Measurements from ENCODE around the gene VAC14. TPM values are rescaled to one million over a fixed set of nuclear protein-coding genes. Genes with fewer than 3 reads are reported as not detected.

The VAC14 gene
- total and polyA plus RNA-seq, 4 experiments from 2014 or later = 30.0 to 41.8 (median 39.2) TPM

GRCh38 chr16:70784692-70785555, 16.0 kb downstream of the VAC14 start:
- peaks cover 60 to 78% of the 10 kb centered on the region in 2 donors for H3K36me3 Mint-ChIP-seq
- H3K9me3 Mint-ChIP-seq = peaks cover 0 to 3% (median 0%) of the 10 kb centered on the region in 8 donors
- H3K9me3 ChIP-seq (ENCODE audit: control insufficient read depth in 1 of 2, low read length in 2 of 2) = no peaks in the 10 kb centered on the region
- POLR2A ChIA-PET (ENCODE audit: partially characterized antibody) = interaction anchor here (0.9 kb wide), 1 partner anchor 14 kb away, joined by 3 read pairs; no protein-coding TSS in a partner anchor
- H3K4me1 ChIP-seq (ENCODE audit: insufficient read depth, low read length) = no peaks in the 10 kb centered on the region
- H3K4me1 Mint-ChIP-seq = peaks cover 0 to 6% (median 1%) of the 10 kb centered on the region in 4 donors
- CTCF ChIA-PET (ENCODE audit: partially characterized antibody) = interaction anchor here (2.7 kb wide), 1 partner anchor 13 kb away, joined by 13 read pairs; no protein-coding TSS in a partner anchor
- H3K27ac ChIP-seq (ENCODE audit: low read depth, low read length) = no peak overlapping the region
- H3K27me3 Mint-ChIP-seq = no peaks in the 10 kb centered on the region
- no peak overlapping the region for H3K4me3 Mint-ChIP-seq
- peaks cover 74% of the 10 kb centered on the region for H3K36me3 ChIP-seq (ENCODE audit: insufficient read depth, low read length)
- no peak overlapping the region for H3K27ac Mint-ChIP-seq
- intact Hi-C loops (cut with micrococcal nuclease) = no loop called here
- no peak for DNase-seq
- no peaks in the 10 kb centered on the region for H3K27me3 ChIP-seq (ENCODE audit: insufficient read depth, low read length)
- H3K4me3 ChIP-seq (ENCODE audit: low read length in 2 of 2) = no peak overlapping the region

- POLR2A ChIA-PET (ENCODE audit: partially characterized antibody) = no interaction called here
- no peaks in the 10 kb centered on the region for H3K4me1 ChIP-seq (ENCODE audit: insufficient read depth, low read length)
- H3K9me3 ChIP-seq (ENCODE audit: control insufficient read depth in 1 of 2, low read length in 2 of 2) = no peaks in the 10 kb centered on the region
- Mint-ChIP-seq H3K4me1 (peaks cover 0 to 3% (median 0%) of the 10 kb centered on the region in 4 donors), H3K4me3 (no peak overlapping the region), H3K27ac (no peak overlapping the region), H3K27me3 (no peaks in the 10 kb centered on the region), H3K36me3 (peaks cover 81 to 91% of the 10 kb centered on the region in 2 donors), H3K9me3 (peaks cover 0 to 3% (median 0%) of the 10 kb centered on the region in 8 donors)
- intact Hi-C loops (cut with micrococcal nuclease) = no loop called here
- CTCF ChIA-PET (ENCODE audit: partially characterized antibody) = no interaction called here
- no peak overlapping the region for H3K4me3 ChIP-seq (ENCODE audit: low read length in 2 of 2)
- DNase-seq = no peak
- no peak overlapping the region for H3K27ac ChIP-seq (ENCODE audit: low read depth, low read length)
- H3K27me3 ChIP-seq (ENCODE audit: insufficient read depth, low read length) = no peaks in the 10 kb centered on the region
- peaks cover 82% of the 10 kb centered on the region for H3K36me3 ChIP-seq (ENCODE audit: insufficient read depth, low read length)
These were observed 18.7 kb downstream of the VAC14 start for GRCh38 chr16:70782237-70782636.

GRCh38 chr16:70781800-70782199, 19.2 kb downstream of the VAC14 start:
- Histone ChIP-seq H3K9me3 (ENCODE audit: control insufficient read depth in 1 of 2, low read length in 2 of 2) (no peaks in the 10 kb centered on the region), H3K36me3 (ENCODE audit: insufficient read depth, low read length) (peaks cover 81% of the 10 kb centered on the region), H3K27ac (ENCODE audit: low read depth, low read length) (no peak overlapping the region), H3K27me3 (ENCODE audit: insufficient read depth, low read length) (no peaks in the 10 kb centered on the region), H3K4me1 (ENCODE audit: insufficient read depth, low read length) (no peaks in the 10 kb centered on the region), H3K4me3 (ENCODE audit: low read length in 2 of 2) (no peak overlapping the region)
- H3K9me3 Mint-ChIP-seq = peaks cover 0 to 3% (median 0%) of the 10 kb centered on the region in 8 donors
- no peaks in the 10 kb centered on the region for H3K27me3 Mint-ChIP-seq
- H3K4me3 Mint-ChIP-seq = no peak overlapping the region
- DNase-seq = no peak
- intact Hi-C loops (cut with micrococcal nuclease) = no loop called here
- ChIA-PET POLR2A (ENCODE audit: partially characterized antibody) (no interaction called here), CTCF (ENCODE audit: partially characterized antibody) (interaction anchor here (1.1 kb wide), 1 partner anchor 11 kb away, joined by 10 read pairs; no protein-coding TSS in a partner anchor)
- H3K4me1 Mint-ChIP-seq = peaks cover 0 to under 1% (median 0%) of the 10 kb centered on the region in 4 donors
- peaks cover 80 to 88% of the 10 kb centered on the region in 2 donors for H3K36me3 Mint-ChIP-seq
- no peak overlapping the region for H3K27ac Mint-ChIP-seq

- peaks cover 68% of the 10 kb centered on the region for H3K36me3 ChIP-seq (ENCODE audit: insufficient read depth, low read length)
These were observed 20.4 kb downstream of the VAC14 start for GRCh38 chr16:70780546-70780945.

GRCh38 chr16:70779361-70779760, 21.6 kb downstream of the VAC14 start:
- Mint-ChIP-seq H3K36me3 (peaks cover 72 to 85% of the 10 kb centered on the region in 2 donors), H3K9me3 (peaks cover 0 to 3% (median 0%) of the 10 kb centered on the region in 8 donors), H3K4me3 (no peak overlapping the region), H3K27me3 (no peaks in the 10 kb centered on the region), H3K27ac (no peak overlapping the region), H3K4me1 (no peaks in the 10 kb centered on the region)
- POLR2A ChIA-PET (ENCODE audit: partially characterized antibody) = no interaction called here
- H3K4me3 ChIP-seq (ENCODE audit: low read length in 2 of 2) = no peak overlapping the region
- no peaks in the 10 kb centered on the region for H3K4me1 ChIP-seq (ENCODE audit: insufficient read depth, low read length)
- H3K27me3 ChIP-seq (ENCODE audit: insufficient read depth, low read length) = no peaks in the 10 kb centered on the region
- no peak overlapping the region for H3K27ac ChIP-seq (ENCODE audit: low read depth, low read length)
- intact Hi-C loops (cut with micrococcal nuclease) = loop anchor here (10.0 kb wide), 1 partner anchor 125 kb away; no protein-coding TSS in a partner anchor
- H3K9me3 ChIP-seq (ENCODE audit: control insufficient read depth in 1 of 2, low read length in 2 of 2) = no peaks in the 10 kb centered on the region
- CTCF ChIA-PET (ENCODE audit: partially characterized antibody) = interaction anchor here (2.2 kb wide), 1 partner anchor 8 kb away, joined by 12 read pairs; no protein-coding TSS in a partner anchor
- H3K36me3 ChIP-seq (ENCODE audit: insufficient read depth, low read length) = peaks cover 58% of the 10 kb centered on the region
- no peak for DNase-seq

More at GRCh38 chr16:70780546-70780945, 20.4 kb downstream of the VAC14 start:
- Histone ChIP-seq H3K9me3 (ENCODE audit: control insufficient read depth in 1 of 2, low read length in 2 of 2) (no peaks in the 10 kb centered on the region), H3K27me3 (ENCODE audit: insufficient read depth, low read length) (no peaks in the 10 kb centered on the region), H3K27ac (ENCODE audit: low read depth, low read length) (no peak overlapping the region), H3K4me1 (ENCODE audit: insufficient read depth, low read length) (no peaks in the 10 kb centered on the region), H3K4me3 (ENCODE audit: low read length in 2 of 2) (no peak overlapping the region)
- ChIA-PET CTCF (ENCODE audit: partially characterized antibody) (interaction anchor here (2.2 kb wide), 1 partner anchor 10 kb away, joined by 12 read pairs; no protein-coding TSS in a partner anchor), POLR2A (ENCODE audit: partially characterized antibody) (no interaction called here)
- Mint-ChIP-seq H3K36me3 (peaks cover 75 to 87% of the 10 kb centered on the region in 2 donors), H3K27ac (no peak overlapping the region), H3K9me3 (peaks cover 0 to 3% (median 0%) of the 10 kb centered on the region in 8 donors), H3K27me3 (no peaks in the 10 kb centered on the region), H3K4me3 (no peak overlapping the region), H3K4me1 (no peaks in the 10 kb centered on the region)
- intact Hi-C loops (cut with micrococcal nuclease) = no loop called here
- no peak for DNase-seq

GRCh38 chr16:70778901-70779309, 22.1 kb downstream of the VAC14 start:
- Mint-ChIP-seq H3K36me3 (peaks cover 72 to 85% of the 10 kb centered on the region in 2 donors), H3K27me3 (no peaks in the 10 kb centered on the region), H3K9me3 (peaks cover 0 to 3% (median 0%) of the 10 kb centered on the region in 8 donors), H3K4me3 (no peak overlapping the region), H3K27ac (no peak overlapping the region), H3K4me1 (no peaks in the 10 kb centered on the region)
- H3K4me3 ChIP-seq (ENCODE audit: low read length in 2 of 2) = no peak overlapping the region
- intact Hi-C loops (cut with micrococcal nuclease) = loop anchor here (10.0 kb wide), 1 partner anchor 124 kb away; no protein-coding TSS in a partner anchor
- ChIA-PET POLR2A (ENCODE audit: partially characterized antibody) (no interaction called here), CTCF (ENCODE audit: partially characterized antibody) (interaction anchor here (2.2 kb wide), 1 partner anchor 8 kb away, joined by 12 read pairs; no protein-coding TSS in a partner anchor)
- no peak overlapping the region for H3K27ac ChIP-seq (ENCODE audit: low read depth, low read length)
- no peaks in the 10 kb centered on the region for H3K4me1 ChIP-seq (ENCODE audit: insufficient read depth, low read length)
- no peaks in the 10 kb centered on the region for H3K9me3 ChIP-seq (ENCODE audit: control insufficient read depth in 1 of 2, low read length in 2 of 2)
- no peak for DNase-seq
- H3K36me3 ChIP-seq (ENCODE audit: insufficient read depth, low read length) = peaks cover 54% of the 10 kb centered on the region
- H3K27me3 ChIP-seq (ENCODE audit: insufficient read depth, low read length) = no peaks in the 10 kb centered on the region

- Histone ChIP-seq H3K4me1 (ENCODE audit: insufficient read depth, low read length) (no peaks in the 10 kb centered on the region), H3K27me3 (ENCODE audit: insufficient read depth, low read length) (no peaks in the 10 kb centered on the region), H3K9me3 (ENCODE audit: control insufficient read depth in 1 of 2, low read length in 2 of 2) (no peaks in the 10 kb centered on the region), H3K36me3 (ENCODE audit: insufficient read depth, low read length) (peaks cover 45% of the 10 kb centered on the region), H3K27ac (ENCODE audit: low read depth, low read length) (no peak overlapping the region), H3K4me3 (ENCODE audit: low read length in 2 of 2) (no peak overlapping the region)
- no peak overlapping the region for H3K27ac Mint-ChIP-seq
- no peaks in the 10 kb centered on the region for H3K4me1 Mint-ChIP-seq
- intact Hi-C loops (cut with micrococcal nuclease) = loop anchor here (10.0 kb wide), 1 partner anchor 123 kb away; no protein-coding TSS in a partner anchor
- ChIA-PET POLR2A (ENCODE audit: partially characterized antibody) (no interaction called here), CTCF (ENCODE audit: partially characterized antibody) (interaction anchor here (0.9 kb wide), 1 partner anchor 277 kb away, joined by 4 read pairs; no protein-coding TSS in a partner anchor)
- peaks cover 0 to 3% (median 0%) of the 10 kb centered on the region in 8 donors for H3K9me3 Mint-ChIP-seq
- H3K36me3 Mint-ChIP-seq = peaks cover 62 to 79% of the 10 kb centered on the region in 2 donors
- DNase-seq = no peak
- no peak overlapping the region for H3K4me3 Mint-ChIP-seq
- H3K27me3 Mint-ChIP-seq = no peaks in the 10 kb centered on the region
These were observed 23.0 kb downstream of the VAC14 start for GRCh38 chr16:70777973-70778406.
